ENCODE measurements around the gene UBE2J2.

DNA sequence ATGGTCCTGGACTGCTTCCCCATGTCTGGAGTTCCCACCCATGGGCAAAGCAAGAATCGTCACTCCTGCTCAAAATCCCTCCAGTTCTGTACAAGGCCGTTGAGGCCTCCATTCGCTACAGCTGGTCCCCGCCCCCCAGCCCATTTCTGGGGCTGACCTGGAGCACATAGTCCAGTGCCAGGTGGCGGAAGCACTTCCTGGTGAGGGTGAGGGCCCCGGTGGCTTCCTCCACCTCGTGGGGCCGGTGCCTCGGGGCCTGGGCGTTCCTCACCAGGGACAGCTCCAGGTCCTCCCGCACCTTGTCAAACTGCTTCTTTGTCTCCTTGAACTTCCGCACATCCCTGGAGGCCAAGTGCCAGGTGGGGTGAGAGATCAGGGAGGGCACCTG lies 26.7 kb upstream of the UBE2J2 start:
- TF ChIP-seq, protein P1, sequence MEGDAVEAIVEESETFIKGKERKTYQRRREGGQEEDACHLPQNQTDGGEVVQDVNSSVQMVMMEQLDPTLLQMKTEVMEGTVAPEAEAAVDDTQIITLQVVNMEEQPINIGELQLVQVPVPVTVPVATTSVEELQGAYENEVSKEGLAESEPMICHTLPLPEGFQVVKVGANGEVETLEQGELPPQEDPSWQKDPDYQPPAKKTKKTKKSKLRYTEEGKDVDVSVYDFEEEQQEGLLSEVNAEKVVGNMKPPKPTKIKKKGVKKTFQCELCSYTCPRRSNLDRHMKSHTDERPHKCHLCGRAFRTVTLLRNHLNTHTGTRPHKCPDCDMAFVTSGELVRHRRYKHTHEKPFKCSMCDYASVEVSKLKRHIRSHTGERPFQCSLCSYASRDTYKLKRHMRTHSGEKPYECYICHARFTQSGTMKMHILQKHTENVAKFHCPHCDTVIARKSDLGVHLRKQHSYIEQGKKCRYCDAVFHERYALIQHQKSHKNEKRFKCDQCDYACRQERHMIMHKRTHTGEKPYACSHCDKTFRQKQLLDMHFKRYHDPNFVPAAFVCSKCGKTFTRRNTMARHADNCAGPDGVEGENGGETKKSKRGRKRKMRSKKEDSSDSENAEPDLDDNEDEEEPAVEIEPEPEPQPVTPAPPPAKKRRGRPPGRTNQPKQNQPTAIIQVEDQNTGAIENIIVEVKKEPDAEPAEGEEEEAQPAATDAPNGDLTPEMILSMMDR (IDR thresholded peaks at IDR 0.05): no peak
- no peak for TF ChIP-seq ZFX (IDR thresholded peaks at IDR 0.05; ENCODE audit: borderline replicate concordance)
